Erythroblast (primary cell): Measurements from ENCODE around the gene PMIS2.

Experiments used
- GATA1 ChIP-seq: IDR thresholded peaks from 2 replicates; pipeline ENCODE4 v1.6.1; 2011; ENCODE audit warnings: low read depth, mild to moderate bottlenecking, control low read depth, low read length, moderate library complexity
- POLR2A ChIP-seq: IDR thresholded peaks from 2 replicates; pipeline ENCODE4 v1.6.1; 2011; ENCODE audit warnings: mild to moderate bottlenecking, low read length

GRCh38 chr19:35613574-35613973, 27.6 kb downstream of the PMIS2 start:
- TF ChIP-seq POLR2A (no peak), GATA1 (no peak)
